Midbrain (tissue), 1 donor: ENCODE results near the gene MFSD6.
"Not testable (repeated sequence)": the region's sequence is repeated elsewhere in the genome, so short reads cannot be mapped to it uniquely, and the experiment has no call there.

Source experiments
- DNase-seq: peaks from one replicate; lab custom pipeline; 2025; lab: John Stamatoyannopoulos, UW

MFSD6 gene

GRCh38 chr2:190405995-190406394, 2.2 kb upstream of the MFSD6 start:
- no peak for DNase-seq

- DNase-seq = no peak
Measured at GRCh38 chr2:190406805-190407204, 1.4 kb upstream of the MFSD6 start.

GRCh38 chr2:190407246-190407661, 901 bp upstream of the MFSD6 start:
- no peak for DNase-seq

- peak; percentile 86 for DNase-seq
Measured at GRCh38 chr2:190408538-190409271, 550 bp downstream of the MFSD6 start.

GRCh38 chr2:190409616-190410015, 1.5 kb downstream of the MFSD6 start:
- peak; percentile 47 for DNase-seq

GRCh38 chr2:190410166-190410565, 2.0 kb downstream of the MFSD6 start:
- no peak for DNase-seq

GRCh38 chr2:190412966-190413365, 4.8 kb downstream of the MFSD6 start:
- DNase-seq = no peak

GRCh38 chr2:190413421-190413820, 5.3 kb downstream of the MFSD6 start:
- no peak for DNase-seq

- DNase-seq = no peak
Measured at GRCh38 chr2:190415251-190415650, 7.1 kb downstream of the MFSD6 start.

GRCh38 chr2:190415794-190416775, 7.9 kb downstream of the MFSD6 start:
- DNase-seq = no peak

- DNase-seq = no peak
Measured at GRCh38 chr2:190417045-190417842, 9.1 kb downstream of the MFSD6 start.

GRCh38 chr2:190418727-190419126, 10.6 kb downstream of the MFSD6 start:
- DNase-seq = no peak

GRCh38 chr2:190420801-190421200, 12.6 kb downstream of the MFSD6 start:
- DNase-seq = no peak

- DNase-seq = no peak
Measured at GRCh38 chr2:190425221-190425866, 17.2 kb downstream of the MFSD6 start.

GRCh38 chr2:190425883-190426658, 17.9 kb downstream of the MFSD6 start:
- DNase-seq = no peak

- DNase-seq = not testable (repeated sequence)
Measured at GRCh38 chr2:190430866-190431265, 22.7 kb downstream of the MFSD6 start.

- DNase-seq = no peak
Measured at GRCh38 chr2:190431907-190432306, 23.8 kb downstream of the MFSD6 start.

GRCh38 chr2:190432567-190433231, 24.5 kb downstream of the MFSD6 start:
- no peak for DNase-seq

- no peak for DNase-seq
Measured at GRCh38 chr2:190435031-190435670, 27.0 kb downstream of the MFSD6 start.

- DNase-seq = no peak
Measured at GRCh38 chr2:190436557-190436956, 28.4 kb downstream of the MFSD6 start.
